CD4-positive, alpha-beta T cell treated with Interleukin-10 for 1 hour (primary cell): ENCODE results near the gene NT5M.

Experiments used
- DNase-seq: peaks from one replicate; pipeline ENCODE4 v3.0.0-alpha.2; 2020

NT5M gene

GRCh38 chr17:17355426-17355825, 52.3 kb downstream of the NT5M start:
- no peak for DNase-seq

GRCh38 chr17:17356149-17356930, 53.2 kb downstream of the NT5M start:
- peak; percentile 73 for DNase-seq

GRCh38 chr17:17356931-17357270, 53.7 kb downstream of the NT5M start:
- DNase-seq, result no peak

- no peak for DNase-seq
Measured at GRCh38 chr17:17358060-17358751, 55.0 kb downstream of the NT5M start.

- no peak for DNase-seq
Measured at GRCh38 chr17:17358866-17359265, 55.7 kb downstream of the NT5M start.

GRCh38 chr17:17359271-17359670, 56.1 kb downstream of the NT5M start:
- no peak for DNase-seq

- DNase-seq, result no peak
Measured at GRCh38 chr17:17360087-17360730, 57.0 kb downstream of the NT5M start.

- DNase-seq, result no peak
Measured at GRCh38 chr17:17361543-17361866, 58.3 kb downstream of the NT5M start.

- DNase-seq, result no peak
Measured at GRCh38 chr17:17361867-17362539, 58.8 kb downstream of the NT5M start.

- DNase-seq, result no peak
Measured at GRCh38 chr17:17362540-17362930, 59.4 kb downstream of the NT5M start.

GRCh38 chr17:17363638-17364337, 60.6 kb downstream of the NT5M start:
- DNase-seq, result peak; percentile 56

GRCh38 chr17:17364338-17364667, 61.1 kb downstream of the NT5M start:
- no peak for DNase-seq

GRCh38 chr17:17365476-17366110, 62.4 kb downstream of the NT5M start:
- DNase-seq, result no peak

GRCh38 chr17:17366235-17366634, 63.1 kb downstream of the NT5M start:
- no peak for DNase-seq

GRCh38 chr17:17366941-17367875, 64.0 kb downstream of the NT5M start:
- DNase-seq, result no peak

- DNase-seq, result no peak
Measured at GRCh38 chr17:17367931-17368330, 64.8 kb downstream of the NT5M start.

- no peak for DNase-seq
Measured at GRCh38 chr17:17370711-17371110, 67.5 kb downstream of the NT5M start.

GRCh38 chr17:17372856-17373520, 69.8 kb downstream of the NT5M start:
- no peak for DNase-seq

- no peak for DNase-seq
Measured at GRCh38 chr17:17375841-17376240, 72.7 kb downstream of the NT5M start.

- no peak for DNase-seq
Measured at GRCh38 chr17:17376362-17376761, 73.2 kb downstream of the NT5M start.
